CD14-positive monocyte (primary cell): ENCODE measurements around the gene NXNL1. TPM values are rescaled to one million over a fixed set of nuclear protein-coding genes. Genes with fewer than 3 reads are reported as not detected.

Experiments used
- DNase-seq, 3 donors: peaks; one replicate each; pipeline ENCODE4 v3.0.0-alpha.2; 2011 to 2022
- H2AFZ ChIP-seq: 2 replicates; pipeline ENCODE4 v1.6.0; 2012; ENCODE audit warnings: mild to moderate bottlenecking, low read depth, low read length, inconsistent platforms; ENCODE audit not compliant: insufficient read depth, poor library complexity, severe bottlenecking
- H3K27ac ChIP-seq, 2 donors: 1 replicate in 1 of 2; 2 replicates in 1 of 2; pipeline ENCODE4 v1.5.1; 2012 to 2013; ENCODE audit warnings: low read length in 2 of 2, control low read depth in 1 of 2, inconsistent platforms in 1 of 2, low read depth in 1 of 2, mild to moderate bottlenecking in 1 of 2
- H3K27me3 ChIP-seq, 2 donors: one replicate each; pipeline versions ENCODE4 v1.6.0 to v1.6.1; 2011 to 2013; ENCODE audit warnings: low read length in 2 of 2; ENCODE audit not compliant: control insufficient read depth in 2 of 2, insufficient read depth in 2 of 2
- H3K36me3 ChIP-seq, 2 donors: replicated peaks in 1 of 2; 1 replicate in 1 of 2; 2 replicates in 1 of 2; pipeline versions ENCODE4 v1.5.1 to v1.6.1; 2012 to 2013; ENCODE audit warnings: low read length in 2 of 2, control low read depth in 1 of 2, inconsistent platforms in 1 of 2, mild to moderate bottlenecking in 1 of 2; ENCODE audit not compliant: insufficient read depth in 2 of 2, control insufficient read depth in 1 of 2
- H3K4me1 ChIP-seq, 2 donors: 1 replicate in 1 of 2; 2 replicates in 1 of 2; pipeline versions ENCODE4 v1.5.1 to v1.6.1; 2012 to 2013; ENCODE audit warnings: low read length in 2 of 2, control low read depth in 1 of 2, inconsistent platforms in 1 of 2, mild to moderate bottlenecking in 1 of 2, moderate library complexity in 1 of 2; ENCODE audit not compliant: insufficient read depth in 2 of 2, control insufficient read depth in 1 of 2
- H3K4me2 ChIP-seq: replicated peaks from 2 replicates; pipeline ENCODE3; 2012; ENCODE audit warnings: low read length, moderate library complexity, mild to moderate bottlenecking; ENCODE audit not compliant: poor library complexity, severe bottlenecking; ENCODE audit errors: extremely low read depth
- H3K4me3 ChIP-seq, 3 experiments: fragments of 200-600 bp in 1 of 3; sonication (generic) in 1 of 3; replicated peaks in 1 of 3; 1 replicate in 2 of 3; 2 replicates in 1 of 3; pipeline ENCODE4 v1.5.1; 2011 to 2013; ENCODE audit warnings: low read length in 3 of 3, mild to moderate bottlenecking in 3 of 3, control low read depth in 2 of 3, low read depth in 2 of 3, inconsistent platforms in 1 of 3, moderate library complexity in 1 of 3
- H3K79me2 ChIP-seq: 2 replicates; pipeline ENCODE4 v1.6.0; 2012; ENCODE audit warnings: mild to moderate bottlenecking, control low read depth, inconsistent platforms, low read length, moderate library complexity; ENCODE audit not compliant: insufficient read depth
- H3K9ac ChIP-seq: 2 replicates; pipeline ENCODE4 v1.6.0; 2017; ENCODE audit warnings: low read length, mild to moderate bottlenecking; ENCODE audit not compliant: insufficient read depth, poor library complexity, severe bottlenecking
- H3K9me3 ChIP-seq, 2 donors: replicated peaks in 1 of 2; 1 replicate in 1 of 2; 2 replicates in 1 of 2; pipeline versions ENCODE4 v1.5.1 to v1.6.1; 2012 to 2013; ENCODE audit warnings: low read length in 2 of 2, control low read depth in 1 of 2; ENCODE audit not compliant: control insufficient read depth in 1 of 2, insufficient read depth in 1 of 2
- H4K20me1 ChIP-seq: 2 replicates; pipeline ENCODE4 v1.6.0; 2012; ENCODE audit warnings: mild to moderate bottlenecking, low read length, control low read depth, moderate library complexity; ENCODE audit not compliant: insufficient read depth
- H3K27ac Mint-ChIP-seq, 7 donors: one replicate each; pipeline ENCODE4 v1.8.0; 2020; ENCODE audit warnings: mild to moderate bottlenecking in 7 of 7, mixed read lengths in 7 of 7, moderate library complexity in 6 of 7, inconsistent platforms in 2 of 7
- H3K27me3 Mint-ChIP-seq, 3 donors: one replicate each; pipeline ENCODE4 v1.8.0; 2021 to 2022; ENCODE audit warnings: low read depth in 3 of 3, mild to moderate bottlenecking in 3 of 3, mixed read lengths in 3 of 3, moderate library complexity in 3 of 3, inconsistent platforms in 1 of 3
- H3K36me3 Mint-ChIP-seq, 2 donors: one replicate each; pipeline ENCODE4 v1.8.0; 2020; ENCODE audit warnings: mixed read lengths in 2 of 2, inconsistent platforms in 1 of 2, mild to moderate bottlenecking in 1 of 2
- H3K4me1 Mint-ChIP-seq: one replicate; pipeline ENCODE4 v1.8.0; 2020; ENCODE audit warnings: mild to moderate bottlenecking, mixed read lengths
- H3K4me3 Mint-ChIP-seq, 2 donors: one replicate each; pipeline ENCODE4 v1.8.0; 2020; ENCODE audit warnings: mild to moderate bottlenecking in 2 of 2, mixed read lengths in 2 of 2, moderate library complexity in 1 of 2
- H3K9me3 Mint-ChIP-seq, 7 donors: one replicate each; pipeline ENCODE4 v1.8.0; 2020 to 2022; ENCODE audit warnings: mixed read lengths in 7 of 7, mild to moderate bottlenecking in 6 of 7, moderate library complexity in 6 of 7, inconsistent platforms in 2 of 7
- WGBS: methylation state at CpG from one replicate; pipeline ENCODE4 v1.1.5; 2013; ENCODE audit warnings: missing lambda C conversion rate; ENCODE audit not compliant: insufficient coverage; 5-methylcytosine and 5-hydroxymethylcytosine counted together
- intact Hi-C, 2 donors: fragments of 100-400 bp; cut with micrococcal nuclease; formaldehyde crosslinking; loops; one replicate each; pipeline versions ENCODE4 v1.15.0 to v1.15.1; 2023
- polyA plus RNA-seq, 3 donors: library from polyadenylated mRNA; depleted of rRNA in 1 of 3; unstranded in 2 of 3; stranded (reverse) in 1 of 3; fragments of 300-500 nt in 2 of 3; fragments of >200 nt in 1 of 3; fragmentation: Illumina TruSeq in 2 of 3; gene quantifications; 1 replicate in 2 of 3; 2 replicates in 1 of 3; pipeline ENCODE4 v1.2.3, GENCODE V29; 2012 to 2021
- TF ChIP-seq, protein P1 (sequence below): fragments of 200-600 bp; IDR thresholded peaks from one replicate; pipeline ENCODE4 v1.8.0; 2022; ENCODE audit warnings: antibody characterized with exemption, mild to moderate bottlenecking

Gene NXNL1
- polyA plus RNA-seq, 3 donors: not detected

DNA sequence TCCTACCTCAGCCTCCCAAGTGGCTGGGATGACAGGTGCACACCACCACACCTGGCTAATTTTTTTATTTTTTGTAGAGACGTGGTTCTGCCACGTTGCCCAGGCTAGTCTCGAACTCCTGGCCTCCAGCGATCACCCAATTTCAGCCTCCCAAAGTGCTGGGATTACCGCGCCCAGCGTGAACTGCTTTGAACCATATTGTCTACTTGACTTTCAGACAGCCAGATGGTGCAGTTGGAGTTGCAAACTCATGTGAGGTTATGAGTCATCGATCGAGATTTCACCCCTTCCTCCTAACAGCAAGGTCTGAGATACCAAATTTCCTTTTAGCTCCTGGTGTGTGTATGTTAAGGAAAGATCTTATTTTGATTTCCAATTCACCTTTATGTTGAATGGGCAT, 12.3 kb upstream of the NXNL1 start:
- H3K36me3 Mint-ChIP-seq: peaks cover 3 to 4% of the 10 kb centered on the region in 2 donors
- H3K9me3 Mint-ChIP-seq: peaks cover 0 to 4% (median 0%) of the 10 kb centered on the region in 7 donors
- H3K4me2 ChIP-seq: peak overlapping the region; percentile 53
- peaks cover 11% of the 10 kb centered on the region for H4K20me1 ChIP-seq
- TF ChIP-seq, protein P1, sequence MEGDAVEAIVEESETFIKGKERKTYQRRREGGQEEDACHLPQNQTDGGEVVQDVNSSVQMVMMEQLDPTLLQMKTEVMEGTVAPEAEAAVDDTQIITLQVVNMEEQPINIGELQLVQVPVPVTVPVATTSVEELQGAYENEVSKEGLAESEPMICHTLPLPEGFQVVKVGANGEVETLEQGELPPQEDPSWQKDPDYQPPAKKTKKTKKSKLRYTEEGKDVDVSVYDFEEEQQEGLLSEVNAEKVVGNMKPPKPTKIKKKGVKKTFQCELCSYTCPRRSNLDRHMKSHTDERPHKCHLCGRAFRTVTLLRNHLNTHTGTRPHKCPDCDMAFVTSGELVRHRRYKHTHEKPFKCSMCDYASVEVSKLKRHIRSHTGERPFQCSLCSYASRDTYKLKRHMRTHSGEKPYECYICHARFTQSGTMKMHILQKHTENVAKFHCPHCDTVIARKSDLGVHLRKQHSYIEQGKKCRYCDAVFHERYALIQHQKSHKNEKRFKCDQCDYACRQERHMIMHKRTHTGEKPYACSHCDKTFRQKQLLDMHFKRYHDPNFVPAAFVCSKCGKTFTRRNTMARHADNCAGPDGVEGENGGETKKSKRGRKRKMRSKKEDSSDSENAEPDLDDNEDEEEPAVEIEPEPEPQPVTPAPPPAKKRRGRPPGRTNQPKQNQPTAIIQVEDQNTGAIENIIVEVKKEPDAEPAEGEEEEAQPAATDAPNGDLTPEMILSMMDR: no peak
- H3K9me3 ChIP-seq: no peaks in the 10 kb centered on the region
- H3K36me3 ChIP-seq: no peaks in the 10 kb centered on the region
- peaks cover 0 to 2% (median 2%) of the 10 kb centered on the region in 3 donors for H3K27me3 Mint-ChIP-seq
- no peaks in the 10 kb centered on the region for H3K27me3 ChIP-seq
- WGBS: 43% methylated on average over 2 of the region's 9 CpGs
- H3K79me2 ChIP-seq: peaks cover 63% of the 10 kb centered on the region
- peak overlapping the region; percentile 20 to 60 for H3K4me3 Mint-ChIP-seq
- intact Hi-C loops: no loop called here
- no peak overlapping the region for H2AFZ ChIP-seq
- DNase-seq: peak; percentile 83 to 89 (median 88)
- peaks cover 73% of the 10 kb centered on the region for H3K4me1 Mint-ChIP-seq
- H3K9ac ChIP-seq: peak overlapping the region; percentile 36
- H3K27ac ChIP-seq: peak overlapping the region; percentile 69 to 88
- H3K27ac Mint-ChIP-seq: peak overlapping the region; percentile 93 to 97 (median 96)
- H3K4me1 ChIP-seq: peaks cover 72 to 77% of the 10 kb centered on the region in 2 donors
- H3K4me3 ChIP-seq: peak overlapping the region in 1 of 3 experiments; percentile 34

GRCh38 chr19:17471410-17472125, 10.8 kb upstream of the NXNL1 start:
- Histone ChIP-seq H3K4me1 (peaks cover 74 to 82% of the 10 kb centered on the region in 2 donors), H3K36me3 (no peaks in the 10 kb centered on the region), H4K20me1 (peaks cover 11% of the 10 kb centered on the region), H3K79me2 (peaks cover 49% of the 10 kb centered on the region), H3K4me3 (peak overlapping the region in 2 of 3 experiments; percentile 63 to 90), H3K9ac (peak overlapping the region; percentile 75), H3K27ac (peak overlapping the region; percentile 27 to 69), H2AFZ (no peak overlapping the region), H3K9me3 (no peaks in the 10 kb centered on the region), H3K4me2 (peak overlapping the region; percentile 95), H3K27me3 (no peaks in the 10 kb centered on the region)
- Mint-ChIP-seq H3K4me3 (peak overlapping the region; percentile 98 to 99), H3K9me3 (peaks cover 0 to 4% (median 0%) of the 10 kb centered on the region in 7 donors), H3K27ac (peak overlapping the region in 6 of 7 donors; percentile 71 to 97 (median 96)), H3K27me3 (peaks cover 0 to 2% (median 2%) of the 10 kb centered on the region in 3 donors), H3K36me3 (peaks cover 0 to 2% of the 10 kb centered on the region in 2 donors), H3K4me1 (peaks cover 75% of the 10 kb centered on the region)
- TF ChIP-seq, protein P1: no peak
- 57% methylated on average over 8 of the region's 12 CpGs for WGBS
- DNase-seq: no peak
- intact Hi-C loops: no loop called here
